Activated T-cell treated with anti-CD3 and anti-CD28 coated beads, Interleukin-2, amount 50 U/mL, for 1 hour (primary cell): Measurements from ENCODE around the gene IFI35.
"Not testable (repeated sequence)": the region's sequence is repeated elsewhere in the genome, so short reads cannot be mapped to it uniquely, and the experiment has no call there.

Source experiments
- DNase-seq: peaks from one replicate; pipeline ENCODE4 v3.0.0-alpha.2; 2020

The IFI35 gene

DNA sequence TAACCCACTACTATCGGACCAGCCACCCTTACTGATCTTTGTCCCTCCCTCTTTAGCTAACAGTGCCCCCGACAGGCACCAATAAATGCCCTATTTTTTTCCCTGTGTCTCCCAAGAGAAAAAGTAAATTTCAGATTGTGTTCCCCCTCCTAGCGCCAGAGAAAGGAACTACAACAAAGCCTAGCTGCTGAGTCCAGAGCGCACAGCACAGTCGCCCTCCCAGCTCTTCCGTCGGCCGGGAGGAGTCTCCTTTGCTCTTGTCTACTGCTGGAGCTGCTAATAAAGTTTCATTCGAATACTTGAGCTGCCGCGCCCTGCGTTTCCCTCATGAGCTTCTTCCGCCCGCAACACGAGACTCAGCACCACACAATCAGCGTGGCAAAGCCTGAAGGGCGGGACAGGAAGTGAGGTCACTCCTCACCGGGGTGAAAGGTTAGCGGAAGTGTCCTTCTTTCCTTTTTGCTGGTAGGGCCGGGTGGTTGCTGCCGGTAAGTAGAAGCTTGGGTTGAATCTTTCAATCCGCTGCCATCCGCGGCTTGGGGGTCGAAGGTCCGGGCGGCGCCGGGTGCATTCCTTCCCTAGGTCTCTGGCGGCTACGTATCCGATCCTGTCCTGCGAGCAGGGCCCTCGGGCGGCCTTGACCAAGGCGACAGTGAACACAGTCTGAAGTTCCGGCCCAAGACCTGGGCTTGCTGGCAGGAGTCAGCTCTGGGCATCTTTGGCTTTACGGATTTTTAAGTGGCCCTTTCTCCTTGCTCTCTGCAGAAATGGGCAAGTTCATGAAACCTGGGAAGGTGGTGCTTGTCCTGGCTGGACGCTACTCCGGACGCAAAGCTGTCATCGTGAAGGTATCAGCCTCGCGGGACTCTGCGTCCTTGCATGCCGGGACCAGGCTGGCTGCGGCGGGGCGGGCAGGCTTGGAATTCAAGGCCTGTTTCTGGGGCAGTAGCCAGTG is 8.3 kb upstream of the IFI35 start, which contains the start of gene RPL27:
TSS of gene RPL27 (plus strand) at position 436 of the 955 bp plus-strand sequence. CDS start at position 768, 332 bp downstream.
- DNase-seq, result peak; percentile 98

- DNase-seq, result no peak
Measured at GRCh38 chr17:42999003-42999525, 7.5 kb upstream of the IFI35 start.

GRCh38 chr17:43000894-43001293 is 5.7 kb upstream of the IFI35 start:
- not testable (repeated sequence) for DNase-seq

DNA sequence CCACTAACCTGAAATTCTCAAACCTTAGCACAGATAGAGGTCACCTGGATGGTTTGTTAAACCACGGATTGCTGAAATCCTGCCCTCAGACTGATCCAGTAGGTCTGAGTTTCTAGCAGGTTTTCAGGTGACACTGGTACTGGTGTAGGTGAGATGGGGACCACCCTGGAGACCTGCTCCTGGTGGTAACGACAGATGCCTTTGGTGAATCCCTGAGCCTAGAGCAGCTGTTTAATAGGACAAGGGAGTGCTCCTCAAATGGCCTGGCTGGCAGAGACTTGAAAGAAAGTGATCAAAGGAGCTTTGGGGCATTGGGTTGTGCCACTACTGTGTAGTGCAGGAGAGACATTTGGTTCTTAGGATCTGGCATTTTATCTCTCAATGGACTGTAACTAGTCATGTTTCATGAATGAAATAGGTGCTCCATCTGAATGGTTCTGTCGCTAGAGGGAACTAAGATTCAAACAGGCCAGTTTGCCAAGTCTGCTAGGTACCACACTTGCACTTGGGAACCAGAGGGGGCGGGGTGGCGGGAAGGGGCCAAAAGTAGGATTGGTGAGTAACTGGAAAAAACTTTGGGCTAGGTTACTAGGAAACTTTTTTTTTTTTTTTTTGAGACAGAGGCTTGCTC is 2.9 kb upstream of the IFI35 start:
- no peak for DNase-seq

DNA sequence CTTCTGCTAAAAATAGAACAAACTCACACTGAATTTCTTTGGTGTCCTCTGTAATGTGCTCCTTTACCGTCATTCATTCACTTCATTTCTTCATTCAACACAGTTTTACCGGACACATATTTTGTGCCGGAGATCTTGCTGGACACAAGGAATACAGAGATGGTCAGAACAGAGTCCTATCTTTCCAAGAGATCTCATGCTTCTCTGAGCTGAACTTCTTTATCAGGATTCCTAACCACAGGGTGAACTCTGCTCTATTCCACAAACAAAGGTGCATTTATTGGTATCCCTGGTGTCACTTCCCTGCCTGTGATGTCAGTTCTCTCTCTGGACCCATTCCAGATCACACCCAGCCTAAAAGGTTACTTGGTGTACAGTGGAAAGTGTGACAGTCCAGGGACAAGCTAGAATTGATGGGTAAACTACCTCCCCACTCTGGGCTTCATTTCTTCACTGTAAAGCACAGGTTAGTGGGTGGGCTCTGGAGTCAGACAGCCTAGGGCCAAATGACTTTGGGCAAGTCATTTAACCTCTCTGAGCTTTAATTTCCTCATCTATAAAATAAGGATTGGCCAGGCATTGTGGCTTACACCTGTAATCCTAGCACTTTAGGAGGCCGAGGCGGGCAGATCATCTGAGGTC is 4.2 kb downstream of the IFI35 start:
- no peak for DNase-seq

- no peak for DNase-seq
Measured at GRCh38 chr17:43011728-43012472, 5.3 kb downstream of the IFI35 start.

DNA sequence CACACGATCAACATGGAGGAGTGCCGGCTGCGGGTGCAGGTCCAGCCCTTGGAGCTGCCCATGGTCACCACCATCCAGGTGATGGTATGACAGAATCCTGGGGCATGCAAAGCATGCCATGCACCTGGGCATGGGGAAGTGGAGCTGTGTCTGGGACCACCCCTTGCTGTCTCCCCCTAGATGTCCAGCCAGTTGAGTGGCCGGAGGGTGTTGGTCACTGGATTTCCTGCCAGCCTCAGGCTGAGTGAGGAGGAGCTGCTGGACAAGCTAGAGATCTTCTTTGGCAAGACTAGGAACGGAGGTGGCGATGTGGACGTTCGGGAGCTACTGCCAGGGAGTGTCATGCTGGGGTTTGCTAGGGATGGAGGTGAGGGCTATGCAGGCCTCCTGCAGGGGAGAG is 6.7 kb downstream of the IFI35 start:
- DNase-seq, result no peak

- no peak for DNase-seq
Measured at GRCh38 chr17:43014020-43014648, 7.5 kb downstream of the IFI35 start.

- DNase-seq, result no peak
Measured at GRCh38 chr17:43014649-43015542, 8.3 kb downstream of the IFI35 start.

GRCh38 chr17:43015579-43015978 is 9.0 kb downstream of the IFI35 start:
- no peak for DNase-seq

GRCh38 chr17:43016216-43016615 is 9.6 kb downstream of the IFI35 start:
- DNase-seq, result no peak

- DNase-seq, result peak; percentile 45
Measured at GRCh38 chr17:43018008-43018853, 11.6 kb downstream of the IFI35 start.

DNA sequence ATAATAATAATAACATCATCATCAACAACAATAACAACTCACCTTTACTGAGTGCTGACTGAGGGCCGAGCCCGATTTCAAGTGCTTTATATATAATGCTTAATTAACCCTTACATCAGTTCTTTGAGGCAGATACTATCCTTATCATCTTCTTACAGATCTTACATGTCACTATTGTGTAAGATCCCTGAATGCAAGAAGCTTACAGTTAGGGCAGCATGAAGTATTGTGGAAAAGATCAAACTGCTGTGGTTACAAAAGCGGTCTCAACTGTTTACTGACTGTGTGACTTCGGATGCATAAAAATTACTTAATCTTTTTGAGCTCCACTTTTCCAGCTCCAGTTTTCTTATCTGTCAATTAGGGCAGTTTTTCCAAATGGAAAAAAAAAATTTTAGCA is 12.3 kb downstream of the IFI35 start:
- no peak for DNase-seq

DNA sequence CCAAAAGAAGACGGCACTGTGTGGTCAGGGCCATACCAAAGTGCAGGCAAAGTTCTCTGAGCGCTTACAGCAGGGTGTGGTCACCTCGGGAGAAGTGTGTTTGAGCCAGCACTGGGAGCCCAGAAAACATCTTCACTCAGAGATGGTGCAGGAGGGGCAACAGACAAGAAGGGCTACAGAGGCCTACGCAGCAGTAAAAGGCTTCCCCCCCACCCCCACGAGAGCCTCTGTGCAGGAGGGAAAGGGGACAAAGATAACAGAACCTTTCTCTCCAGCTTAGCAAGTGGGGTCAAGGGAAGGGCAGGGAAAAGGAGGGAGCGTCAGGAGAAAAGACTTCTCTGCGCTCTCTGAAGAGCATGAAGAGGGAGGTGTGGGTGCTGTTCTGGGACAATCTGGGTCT is 12.8 kb downstream of the IFI35 start:
- no peak for DNase-seq

- DNase-seq, result no peak
Measured at GRCh38 chr17:43020030-43020621, 13.5 kb downstream of the IFI35 start.

GRCh38 chr17:43020789-43021740 is 14.5 kb downstream of the IFI35 start:
- peak; percentile 54 for DNase-seq

DNA sequence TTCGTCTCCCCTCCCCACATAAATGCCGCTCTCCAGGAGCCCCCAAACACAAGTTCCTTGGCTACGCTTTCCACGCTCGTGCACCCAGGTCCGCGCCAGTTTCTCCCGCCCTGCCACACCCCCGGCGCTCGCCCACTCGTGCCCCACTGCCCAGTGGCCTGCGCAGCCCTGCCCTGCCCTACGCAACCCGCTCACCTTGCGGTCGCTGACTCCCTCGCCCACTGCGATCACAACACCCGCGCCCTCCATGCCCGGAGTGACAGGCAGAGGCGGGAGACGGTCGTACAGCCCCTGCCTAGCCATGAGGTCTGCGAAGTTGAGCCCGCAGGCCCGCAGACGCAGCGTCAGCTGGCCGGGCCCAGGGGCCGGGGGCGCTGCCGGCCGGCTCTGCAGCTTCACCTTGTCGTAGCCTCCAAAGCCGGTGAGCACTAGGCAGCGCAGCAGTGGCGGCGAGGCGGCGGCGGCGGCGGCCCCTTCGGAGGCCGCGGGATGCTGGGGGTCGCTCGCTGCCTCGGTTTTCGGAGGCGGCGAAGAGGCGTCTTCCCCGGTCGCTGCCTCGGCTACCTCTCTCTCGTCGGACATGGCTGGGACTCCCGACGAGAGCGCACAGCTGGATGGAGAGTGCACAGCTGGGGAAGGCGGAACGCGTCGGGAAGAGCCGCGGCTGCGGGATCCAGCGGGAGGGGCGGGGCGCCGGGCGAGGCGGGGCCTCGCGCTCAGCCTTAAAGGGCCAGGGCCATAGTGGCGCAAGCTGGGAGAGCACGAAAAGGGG is 15.3 kb downstream of the IFI35 start, which contains the start of gene VAT1:
TSS of gene VAT1 (minus strand) at position 645 of the 772 bp plus-strand sequence. CDS start at position 582, 63 bp downstream.
- DNase-seq, result peak; percentile 74
